SK-N-MC (cell line): Measurements from ENCODE around the gene KBTBD13.

Source experiments
- DNase-seq: peaks from one replicate; pipeline ENCODE4 v3.0.0-alpha.2; 2011; ENCODE audit warnings: low read depth, low spot score
- H3K27ac ChIP-seq: fragments of 200-600 bp; sonication (generic); 2 replicates; pipeline ENCODE4 v1.5.1; 2016; ENCODE audit warnings: mixed run types
- H3K36me3 ChIP-seq: fragments of 200-600 bp; sonication (generic); 2 replicates; pipeline ENCODE4 v1.6.1; 2017; ENCODE audit warnings: antibody characterized with exemption, low read length, mixed read lengths; ENCODE audit not compliant: insufficient read depth
- H3K4me3 ChIP-seq: fragments of 200-600 bp; sonication (generic); 2 replicates; pipeline ENCODE4 v1.5.1; 2016
- H3K9ac ChIP-seq: fragments of 200-600 bp; sonication (generic); 2 replicates; pipeline ENCODE4 v1.8.0; 2017; ENCODE audit warnings: mixed run types, mixed read lengths; ENCODE audit not compliant: insufficient read length
- H3K9me3 ChIP-seq: fragments of 200-600 bp; sonication (generic); 2 replicates; pipeline ENCODE4 v1.6.1; 2017; ENCODE audit warnings: low read depth, mild to moderate bottlenecking, antibody characterized with exemption, low read length, moderate library complexity, mixed read lengths
- EZH2 ChIP-seq: fragments of 200-600 bp; sonication (generic); IDR thresholded peaks from one replicate; pipeline ENCODE4 v1.6.1; 2017; ENCODE audit warnings: antibody characterized with exemption
- FOXP2 ChIP-seq: optimal IDR thresholded peaks from 2 replicates; pipeline ENCODE3; 2011; ENCODE audit warnings: mild to moderate bottlenecking, moderate library complexity; ENCODE audit not compliant: insufficient read depth; ENCODE audit errors: extremely low read length, control extremely low read depth
- POLR2AphosphoS5 ChIP-seq: IDR thresholded peaks from 2 replicates; pipeline ENCODE4 v1.6.1; 2012; ENCODE audit warnings: mild to moderate bottlenecking, low read depth, low read length, borderline replicate concordance

KBTBD13 gene

DNA sequence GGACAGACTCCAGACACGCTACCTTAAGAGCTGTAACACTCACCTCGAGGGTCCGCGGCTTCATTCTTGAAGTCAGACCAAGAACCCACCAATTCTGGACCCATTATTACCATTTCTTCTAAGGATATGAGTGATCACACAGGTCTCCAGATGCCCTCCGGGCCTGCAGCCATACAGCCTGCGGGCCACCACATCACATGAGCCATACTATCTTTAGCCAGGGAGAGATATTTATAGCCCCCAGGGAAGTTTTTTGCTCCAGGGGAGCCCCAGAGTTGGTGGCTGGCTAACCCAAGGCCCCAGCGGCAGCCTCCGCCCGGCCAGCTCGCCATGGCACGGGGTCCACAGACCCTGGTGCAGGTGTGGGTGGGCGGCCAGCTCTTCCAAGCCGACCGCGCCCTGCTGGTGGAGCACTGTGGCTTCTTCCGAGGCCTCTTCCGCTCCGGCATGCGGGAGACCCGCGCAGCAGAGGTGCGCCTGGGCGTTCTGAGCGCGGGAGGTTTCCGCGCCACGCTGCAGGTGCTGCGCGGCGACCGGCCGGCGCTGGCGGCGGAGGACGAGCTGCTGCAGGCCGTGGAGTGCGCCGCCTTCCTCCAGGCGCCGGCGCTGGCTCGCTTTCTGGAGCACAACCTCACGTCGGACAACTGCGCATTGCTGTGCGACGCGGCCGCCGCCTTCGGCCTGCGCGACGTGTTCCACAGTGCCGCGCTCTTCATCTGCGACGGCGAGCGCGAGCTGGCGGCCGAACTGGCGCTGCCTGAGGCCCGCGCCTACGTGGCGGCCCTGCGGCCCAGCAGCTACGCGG lies at the start of gene KBTBD13:
KBTBD13 (plus strand) TSS at position 261 of the 805 bp plus-strand sequence; CDS start at position 331, 70 bp downstream.
- H3K27ac ChIP-seq = no peak within 1 kb of the TSS
- DNase-seq = no peak
- no peaks in the 10 kb centered on the region for H3K36me3 ChIP-seq
- no peak within 1 kb of the TSS for H3K9ac ChIP-seq
- no peak for TF ChIP-seq EZH2
- TF ChIP-seq FOXP2 = no peak
- TF ChIP-seq POLR2AphosphoS5 = no peak
- no peaks in the 10 kb centered on the region for H3K9me3 ChIP-seq
- no peak within 1 kb of the TSS for H3K4me3 ChIP-seq

DNA sequence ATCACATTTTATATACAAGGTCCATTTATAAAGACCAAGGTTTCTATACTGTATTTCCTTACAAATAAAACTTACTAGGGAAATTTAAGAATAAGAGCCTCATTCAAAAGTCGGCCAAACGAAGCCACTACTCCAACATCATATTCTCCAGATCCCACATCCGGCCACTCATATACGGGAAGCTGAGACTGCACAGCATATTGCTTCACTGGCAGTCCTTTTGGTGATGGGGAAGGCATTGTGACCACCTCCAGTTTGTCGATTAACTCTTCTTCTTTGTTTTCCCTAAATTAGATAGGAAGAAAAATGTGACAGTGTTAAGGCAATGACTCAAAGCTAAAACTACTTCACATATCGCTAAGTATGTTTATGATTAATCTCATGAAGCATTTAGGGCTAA lies 49.8 kb upstream of the KBTBD13 start:
- no peak for DNase-seq
- Histone ChIP-seq H3K9me3 (no peaks in the 10 kb centered on the region), H3K9ac (no peak overlapping the region), H3K36me3 (peaks cover 11% of the 10 kb centered on the region), H3K27ac (no peak overlapping the region), H3K4me3 (no peak overlapping the region)
- no peak for TF ChIP-seq FOXP2
- no peak for TF ChIP-seq POLR2AphosphoS5
- no peak for TF ChIP-seq EZH2

DNA sequence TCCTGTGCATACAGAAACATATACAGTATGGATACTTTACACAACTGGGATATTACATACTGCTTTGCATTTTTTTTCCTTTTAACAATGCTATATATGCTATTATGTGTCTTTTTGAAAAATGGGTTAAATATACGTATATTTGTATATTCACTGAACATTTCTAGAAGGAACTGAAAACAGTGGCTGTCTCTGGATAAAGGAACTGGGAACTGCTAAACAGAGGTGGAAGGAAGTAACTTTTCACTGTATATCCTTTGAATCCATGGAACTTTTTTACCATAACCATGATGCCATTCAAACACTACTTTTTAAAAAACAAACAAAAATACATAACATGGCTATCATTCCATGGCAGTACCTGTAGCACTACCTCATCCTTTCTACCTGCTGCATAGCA lies 49.0 kb upstream of the KBTBD13 start:
- peaks cover 11% of the 10 kb centered on the region for H3K36me3 ChIP-seq
- DNase-seq = no peak
- peak overlapping the region; percentile 41 for H3K9ac ChIP-seq
- no peaks in the 10 kb centered on the region for H3K9me3 ChIP-seq
- TF ChIP-seq POLR2AphosphoS5 (no peak), FOXP2 (no peak), EZH2 (no peak)
- no peak overlapping the region; the same call in 1 of the 2 replicates for H3K4me3 ChIP-seq
- H3K27ac ChIP-seq = no peak overlapping the region

DNA sequence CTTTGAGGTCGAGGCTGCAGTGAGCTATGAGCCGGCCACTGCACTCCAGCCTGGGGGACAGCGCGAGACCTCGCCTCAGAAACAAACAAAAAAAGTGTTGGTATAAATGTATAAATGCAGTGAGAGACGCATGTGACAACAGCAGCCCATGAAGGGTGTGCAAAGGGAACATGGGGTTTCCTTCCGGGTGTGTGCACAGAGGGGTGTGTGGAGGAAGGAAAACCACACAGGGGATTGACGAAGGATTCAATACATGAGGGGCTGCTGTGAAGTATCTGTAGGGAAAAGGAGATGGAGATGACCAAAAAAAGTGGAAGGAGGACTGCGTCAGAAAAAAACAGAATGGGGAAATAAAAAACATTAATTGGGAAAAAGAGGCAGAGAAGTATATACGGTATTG lies 48.2 kb upstream of the KBTBD13 start:
- H3K27ac ChIP-seq = no peak overlapping the region
- TF ChIP-seq FOXP2 = no peak
- no peak for TF ChIP-seq EZH2
- TF ChIP-seq POLR2AphosphoS5 = no peak
- H3K9me3 ChIP-seq = no peaks in the 10 kb centered on the region
- peak overlapping the region; percentile 92 for H3K9ac ChIP-seq
- DNase-seq = no peak
- peak overlapping the region; percentile 97 for H3K4me3 ChIP-seq
- peaks cover 11% of the 10 kb centered on the region for H3K36me3 ChIP-seq

DNA sequence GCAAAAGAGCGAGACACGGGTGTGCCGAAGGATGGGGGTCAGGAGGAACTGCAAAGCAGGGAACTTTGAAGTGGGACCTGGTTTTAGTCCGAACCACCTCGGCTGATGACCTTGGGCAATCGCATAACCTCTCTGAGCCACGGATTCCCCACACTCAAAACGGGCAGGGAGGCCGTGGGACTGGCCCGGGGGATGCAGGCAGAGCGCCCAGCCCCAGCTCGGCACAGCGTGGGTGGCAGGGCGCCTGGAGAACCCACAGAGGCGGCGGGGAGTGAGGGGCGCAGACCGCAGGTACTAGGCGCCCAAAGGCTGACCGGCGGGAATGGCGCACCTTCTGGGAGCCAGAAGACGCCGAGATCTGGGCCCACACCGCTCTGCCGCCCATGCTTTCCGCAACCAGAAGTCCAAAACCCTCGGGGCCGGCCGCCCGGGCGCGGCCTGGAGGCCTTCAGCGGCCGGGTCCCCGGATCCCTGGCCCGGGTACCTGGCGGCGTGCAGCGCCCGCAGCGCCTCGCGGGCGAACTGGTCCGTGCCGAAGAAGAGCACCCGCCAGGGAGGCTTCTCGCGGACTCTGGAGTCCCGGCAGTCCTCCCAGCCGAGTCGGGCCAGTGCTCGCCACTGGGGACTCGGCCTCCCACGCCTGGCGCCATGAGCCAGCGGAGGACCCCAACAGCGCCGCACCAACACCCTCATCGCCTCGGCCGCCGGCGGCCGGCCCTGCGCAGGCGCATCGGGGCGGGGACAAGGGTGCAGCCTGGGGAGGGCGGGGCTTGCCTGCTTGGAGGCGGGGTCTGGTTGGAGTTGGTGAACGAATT lies 47.4 kb upstream of the KBTBD13 start, which contains the start of gene MTFMT:
MTFMT (minus strand) TSS at position 719 of the 815 bp plus-strand sequence; CDS start at position 693, 26 bp downstream.
- no peak for DNase-seq
- H3K9ac ChIP-seq = peak within 1 kb of the TSS; percentile 92
- no peaks in the 10 kb centered on the region for H3K9me3 ChIP-seq
- TF ChIP-seq EZH2 (no peak), POLR2AphosphoS5 (peak; percentile 99)
- H3K27ac ChIP-seq = no peak within 1 kb of the TSS
- H3K36me3 ChIP-seq = peaks cover 11% of the 10 kb centered on the region
- peak within 1 kb of the TSS; percentile 97 for H3K4me3 ChIP-seq

DNA sequence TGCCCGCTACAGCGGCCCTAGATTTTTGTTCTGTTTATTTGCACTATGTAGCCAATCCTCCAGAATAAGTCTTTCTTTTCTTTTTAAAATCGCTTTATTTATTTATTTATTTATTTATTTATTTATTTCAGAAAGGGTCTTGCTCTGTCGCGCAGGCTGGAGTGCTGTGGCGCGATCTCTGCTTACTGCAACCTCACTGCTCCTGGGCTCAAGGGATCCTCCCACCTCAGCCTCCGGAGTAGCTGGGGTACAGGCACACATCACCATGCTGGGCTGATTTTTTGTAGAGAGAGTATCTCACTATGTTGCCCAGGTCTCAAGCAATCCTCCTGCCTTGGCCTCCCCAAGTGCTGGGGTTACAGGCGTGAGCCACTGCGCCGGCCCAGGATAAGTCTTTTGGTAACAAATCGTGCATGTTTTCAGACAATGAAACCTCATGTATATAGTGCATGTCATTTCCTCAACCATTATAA lies 46.8 kb upstream of the KBTBD13 start:
- no peak overlapping the region for H3K27ac ChIP-seq

DNA sequence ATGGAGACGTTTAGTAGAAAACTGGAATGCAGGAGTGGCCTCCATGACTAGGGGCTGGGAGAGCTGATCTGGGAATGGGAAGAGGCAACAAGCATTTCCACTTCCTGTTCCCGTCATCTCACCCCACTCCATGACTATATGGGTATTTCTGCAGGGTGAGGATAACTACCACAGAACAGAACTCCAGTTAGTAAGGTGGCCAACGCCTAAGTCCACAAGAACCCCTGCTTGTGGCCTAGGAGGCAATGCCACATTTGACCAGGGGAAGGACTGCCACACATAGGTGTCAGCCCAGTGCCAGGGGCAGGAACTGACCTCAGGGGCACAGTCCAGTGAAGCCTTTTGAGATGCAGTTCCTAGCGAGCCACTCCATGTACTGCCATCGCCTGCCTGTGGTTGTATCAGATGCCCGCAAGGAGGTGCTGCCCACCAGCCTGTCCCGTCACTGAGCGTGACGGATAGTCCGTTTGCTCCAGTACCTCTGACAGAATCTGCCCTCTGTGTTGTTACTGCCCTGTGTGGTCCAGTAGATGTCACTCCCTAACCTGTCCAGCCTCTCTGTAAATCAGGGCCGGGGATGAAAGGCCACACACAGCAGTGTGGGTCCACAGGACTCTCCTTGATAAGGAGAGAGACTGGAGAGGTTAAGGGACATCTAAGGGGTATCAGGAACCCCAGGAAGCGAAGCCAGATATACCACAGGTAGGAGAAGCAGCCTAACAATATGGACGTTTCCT lies 43.6 kb upstream of the KBTBD13 start:
- no peaks in the 10 kb centered on the region for H3K36me3 ChIP-seq
- H3K4me3 ChIP-seq = no peak overlapping the region
- H3K27ac ChIP-seq = no peak overlapping the region
- no peak for DNase-seq
- no peak overlapping the region for H3K9ac ChIP-seq
- TF ChIP-seq POLR2AphosphoS5 (no peak), FOXP2 (no peak)
- no peaks in the 10 kb centered on the region for H3K9me3 ChIP-seq

More for the DNA sequence above, 46.8 kb upstream of the KBTBD13 start:
- H3K36me3 ChIP-seq = peaks cover 11% of the 10 kb centered on the region
- H3K4me3 ChIP-seq = peak overlapping the region; percentile 97
- H3K9me3 ChIP-seq = no peaks in the 10 kb centered on the region
- no peak overlapping the region for H3K9ac ChIP-seq
- TF ChIP-seq FOXP2 = no peak
- no peak for TF ChIP-seq EZH2
- TF ChIP-seq POLR2AphosphoS5 = no peak
- DNase-seq = no peak
